Measurements from ENCODE around the gene RILP.
A peak's percentile ranks its signal among the peaks of the same experiment; 100 is the strongest.

Gene RILP

DNA sequence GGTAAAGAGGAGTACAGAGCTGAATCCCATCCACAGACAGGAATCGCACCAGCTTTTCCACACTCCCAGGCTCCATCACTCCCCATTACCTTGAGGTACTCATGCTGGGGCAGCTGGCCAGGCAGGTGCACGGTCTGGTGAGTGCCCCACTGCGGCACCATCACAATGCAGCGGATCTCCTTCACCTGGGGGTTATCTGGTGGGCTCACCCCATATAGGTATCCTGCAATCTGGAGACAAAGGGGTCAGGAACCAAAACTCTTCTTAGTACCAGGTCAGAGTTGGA is 1.8 kb upstream of the RILP start:
- no peaks in the 10 kb centered on the region for H3K27me3 ChIP-seq (ENCODE audit: insufficient read depth, low read length, poor library complexity)
- H4K8ac ChIP-seq (ENCODE audit: low read depth, low read length) = no peak overlapping the region
- H3K79me2 ChIP-seq (ENCODE audit: control insufficient read depth, insufficient read depth, low read length) = no peaks in the 10 kb centered on the region
- H3K18ac ChIP-seq (ENCODE audit: low read length) = no peak overlapping the region
- peaks cover 34% of the 10 kb centered on the region for H3K36me3 ChIP-seq (ENCODE audit: control insufficient read depth, insufficient read depth, low read length)
- no peak overlapping the region for H3K4ac ChIP-seq (ENCODE audit: low read depth, low read length)
- no peaks in the 10 kb centered on the region for H3K79me1 ChIP-seq (ENCODE audit: low read length)
- H2BK120ac ChIP-seq (ENCODE audit: low read depth, low read length) = no peak overlapping the region
- no peak overlapping the region for H3K9ac ChIP-seq (ENCODE audit: low read length)
- H2AK5ac ChIP-seq (ENCODE audit: low read length) = no peak overlapping the region
- no peak overlapping the region for H3K4me2 ChIP-seq (ENCODE audit: low read length)
- H2BK15ac ChIP-seq (replicated peaks; ENCODE audit: low read depth) = no peak overlapping the region
- H4K5ac ChIP-seq (ENCODE audit: low read length) = no peak overlapping the region
- no peak overlapping the region for H3K56ac ChIP-seq (ENCODE audit: low read length)
- no peak overlapping the region for H3K4me3 ChIP-seq (ENCODE audit: low read length)
- no peak overlapping the region for H3K27ac ChIP-seq (ENCODE audit: low read depth, low read length)
- no CpG with 5 or more reads among the region's 4 CpGs for WGBS (ENCODE audit: extremely low coverage, insufficient coverage, low lambda C conversion rate)
- no peak overlapping the region for H3K23ac ChIP-seq (ENCODE audit: low read length)
- DNase-seq = no peak
- no peak overlapping the region for H2BK5ac ChIP-seq (ENCODE audit: low read length)
- H3K4me1 ChIP-seq (ENCODE audit: control insufficient read depth, low read depth, low read length) = no peaks in the 10 kb centered on the region

DNA sequence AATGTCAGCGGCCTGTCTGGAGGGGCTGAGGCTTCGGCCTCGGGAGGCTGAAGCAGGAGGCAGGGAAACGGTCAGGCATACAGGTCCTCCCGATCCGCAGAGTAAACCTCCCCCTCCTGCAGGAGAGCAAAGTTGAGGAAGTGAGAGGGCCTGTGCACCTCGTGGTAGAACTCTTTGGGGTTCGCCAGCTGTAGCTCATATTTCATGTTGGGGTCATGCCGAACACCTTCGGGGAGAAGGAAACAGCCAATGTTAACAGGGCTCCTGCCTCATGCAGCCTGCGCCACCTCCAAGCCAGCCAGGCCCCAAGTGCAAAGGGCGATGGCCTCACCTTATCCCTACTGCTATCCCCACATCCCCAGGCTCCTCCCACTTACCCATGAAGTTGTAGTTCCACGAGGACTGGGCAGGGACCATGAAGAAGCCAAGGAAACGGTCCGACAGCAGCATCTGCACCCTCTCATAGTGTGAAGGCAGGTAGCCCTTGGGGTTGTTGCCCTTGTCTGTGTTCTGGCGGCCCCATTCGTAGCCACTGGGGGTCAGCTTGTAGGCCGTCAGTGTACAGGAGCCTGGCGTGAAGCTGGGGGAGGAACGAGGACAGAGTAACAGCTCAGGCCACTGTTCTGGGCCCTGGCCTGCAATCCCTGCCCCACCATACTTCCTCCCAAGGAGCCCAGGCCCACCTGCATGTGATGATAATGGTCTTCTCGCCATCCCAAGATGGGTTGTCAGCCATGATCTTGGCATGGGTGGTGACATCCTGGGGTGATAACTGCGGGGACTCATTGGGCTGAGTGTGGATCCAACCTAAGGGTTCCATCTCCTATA is 1.3 kb upstream of the RILP start:
- H3K4me1 ChIP-seq (ENCODE audit: control insufficient read depth, low read depth, low read length) = peaks cover under 1% of the 10 kb centered on the region
- H3K18ac ChIP-seq (ENCODE audit: low read length) = no peak overlapping the region
- no peak overlapping the region for H4K5ac ChIP-seq (ENCODE audit: low read length)
- H3K27ac ChIP-seq (ENCODE audit: low read depth, low read length) = no peak overlapping the region
- no peak for DNase-seq
- no peak overlapping the region for H2BK5ac ChIP-seq (ENCODE audit: low read length)
- H2BK120ac ChIP-seq (ENCODE audit: low read depth, low read length) = no peak overlapping the region
- WGBS (ENCODE audit: extremely low coverage, insufficient coverage, low lambda C conversion rate) = no CpG with 5 or more reads among the region's 22 CpGs
- peaks cover 30% of the 10 kb centered on the region for H3K36me3 ChIP-seq (ENCODE audit: control insufficient read depth, insufficient read depth, low read length)
- H3K23ac ChIP-seq (ENCODE audit: low read length) = no peak overlapping the region
- H2AK5ac ChIP-seq (ENCODE audit: low read length) = no peak overlapping the region
- H3K9ac ChIP-seq (ENCODE audit: low read length) = no peak overlapping the region
- H2BK15ac ChIP-seq (replicated peaks; ENCODE audit: low read depth) = no peak overlapping the region
- H3K79me2 ChIP-seq (ENCODE audit: control insufficient read depth, insufficient read depth, low read length) = no peaks in the 10 kb centered on the region
- H3K27me3 ChIP-seq (ENCODE audit: insufficient read depth, low read length, poor library complexity) = no peaks in the 10 kb centered on the region
- H3K4ac ChIP-seq (ENCODE audit: low read depth, low read length) = no peak overlapping the region
- no peak overlapping the region for H4K8ac ChIP-seq (ENCODE audit: low read depth, low read length)
- no peak overlapping the region for H3K56ac ChIP-seq (ENCODE audit: low read length)
- no peaks in the 10 kb centered on the region for H3K79me1 ChIP-seq (ENCODE audit: low read length)
- H3K4me3 ChIP-seq (ENCODE audit: low read length) = no peak overlapping the region
- no peak overlapping the region for H3K4me2 ChIP-seq (ENCODE audit: low read length)

DNA sequence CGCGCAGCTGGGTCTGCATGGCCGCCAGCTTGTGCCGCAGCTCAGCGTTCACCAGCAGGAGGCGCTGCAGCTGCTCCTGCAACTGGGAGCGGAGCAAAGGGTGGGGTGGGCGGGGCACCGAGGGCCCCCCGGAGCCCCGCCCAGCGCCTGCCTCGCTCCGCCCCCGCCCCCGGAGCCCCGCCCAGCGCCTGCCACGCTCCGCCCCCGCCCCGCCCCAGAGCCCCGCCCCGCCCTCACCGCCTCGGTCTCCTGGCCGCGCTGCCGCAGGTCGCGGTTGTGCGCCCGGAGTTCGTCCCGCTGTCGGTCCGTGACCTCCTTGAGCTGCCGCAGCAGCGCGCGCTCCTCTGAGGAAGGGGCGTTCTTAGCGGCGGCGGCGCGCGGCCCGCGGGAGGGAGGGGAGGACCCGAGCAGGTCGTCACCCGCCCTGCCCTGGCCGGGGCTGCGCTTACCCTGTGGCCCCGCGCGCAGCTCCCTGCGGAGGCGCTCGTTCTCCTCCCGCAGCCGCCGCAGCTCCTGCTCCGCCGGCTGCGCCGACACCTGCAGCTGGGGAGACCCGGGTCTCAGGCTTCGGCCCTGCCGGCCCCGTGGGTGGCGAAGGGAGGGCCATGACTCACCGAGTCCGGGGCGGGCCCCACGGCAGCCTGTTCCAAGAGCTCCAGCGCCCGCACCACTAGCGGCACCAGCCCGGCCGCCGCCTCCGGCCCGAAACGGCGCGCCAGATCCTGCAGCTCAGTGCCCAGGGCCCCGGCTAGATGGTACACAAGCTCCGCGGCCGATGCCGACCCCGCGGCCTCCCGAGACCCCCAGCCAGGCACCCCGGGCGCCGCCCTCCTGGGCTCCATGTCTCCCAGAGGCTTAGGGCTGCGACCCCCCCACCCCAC is 463 bp downstream of the RILP start:
- H2BK15ac ChIP-seq (replicated peaks; ENCODE audit: low read depth) = no peak overlapping the region
- H3K56ac ChIP-seq (ENCODE audit: low read length) = peak overlapping the region; percentile 80
- no peak overlapping the region for H4K5ac ChIP-seq (ENCODE audit: low read length)
- peaks cover 22% of the 10 kb centered on the region for H3K36me3 ChIP-seq (ENCODE audit: control insufficient read depth, insufficient read depth, low read length)
- H3K79me2 ChIP-seq (ENCODE audit: control insufficient read depth, insufficient read depth, low read length) = no peaks in the 10 kb centered on the region
- H2AK5ac ChIP-seq (ENCODE audit: low read length) = no peak overlapping the region
- H3K4ac ChIP-seq (ENCODE audit: low read depth, low read length) = no peak overlapping the region
- H2BK5ac ChIP-seq (ENCODE audit: low read length) = no peak overlapping the region
- peak overlapping the region; percentile 56 for H3K27ac ChIP-seq (ENCODE audit: low read depth, low read length)
- no CpG with 5 or more reads among the region's 100 CpGs for WGBS (ENCODE audit: extremely low coverage, insufficient coverage, low lambda C conversion rate)
- no peaks in the 10 kb centered on the region for H3K79me1 ChIP-seq (ENCODE audit: low read length)
- H3K23ac ChIP-seq (ENCODE audit: low read length) = no peak overlapping the region
- peak; percentile 96 for DNase-seq
- peak overlapping the region; percentile 73 for H3K9ac ChIP-seq (ENCODE audit: low read length)
- peaks cover 6% of the 10 kb centered on the region for H3K4me1 ChIP-seq (ENCODE audit: control insufficient read depth, low read depth, low read length)
- H2BK120ac ChIP-seq (ENCODE audit: low read depth, low read length) = no peak overlapping the region
- no peak overlapping the region for H4K8ac ChIP-seq (ENCODE audit: low read depth, low read length)
- peak overlapping the region; percentile 19 for H3K4me3 ChIP-seq (ENCODE audit: low read length)
- no peaks in the 10 kb centered on the region for H3K27me3 ChIP-seq (ENCODE audit: insufficient read depth, low read length, poor library complexity)
- no peak overlapping the region for H3K18ac ChIP-seq (ENCODE audit: low read length)
- peak overlapping the region; percentile 51 for H3K4me2 ChIP-seq (ENCODE audit: low read length)

DNA sequence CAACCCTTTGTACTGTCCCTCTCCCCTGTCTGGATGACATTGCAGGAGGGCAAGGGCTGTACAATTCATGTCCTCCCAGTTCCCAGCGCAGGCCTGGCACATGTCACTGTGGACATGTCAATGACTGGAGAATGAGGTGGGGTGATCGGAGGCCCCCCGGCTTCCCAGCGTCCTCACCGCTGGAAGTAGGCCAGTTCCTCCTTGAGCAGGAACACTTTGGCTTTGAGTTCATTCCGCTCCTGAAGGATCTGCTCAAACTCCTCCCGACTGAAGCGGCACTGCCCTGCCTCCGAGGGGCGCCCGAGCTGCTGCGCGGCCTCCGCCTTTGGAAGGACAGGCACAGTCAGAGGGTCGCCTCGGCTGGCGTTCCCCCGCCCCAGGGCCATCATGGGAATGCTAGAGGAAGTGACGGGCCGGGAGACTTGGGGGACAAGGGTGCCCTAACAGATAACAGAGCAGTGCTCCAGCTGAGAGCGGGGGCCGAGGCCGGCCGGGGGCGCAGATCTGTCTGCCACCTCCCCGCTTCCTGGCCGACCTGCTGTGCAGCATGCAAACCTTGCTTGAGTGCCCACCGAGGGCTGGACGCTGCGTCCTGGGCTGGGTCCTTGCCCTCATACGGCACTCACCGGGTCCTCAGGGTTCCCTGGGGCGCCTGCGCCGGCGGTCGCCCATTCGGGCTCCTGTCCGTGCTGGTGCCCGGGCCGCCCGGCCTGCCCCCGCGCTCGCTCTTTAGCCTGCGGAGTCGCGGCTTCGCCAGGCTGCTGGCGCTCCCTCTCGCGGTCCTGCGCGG is 1.3 kb downstream of the RILP start:
- Histone ChIP-seq H4K5ac (ENCODE audit: low read length) (no peak overlapping the region), H3K27ac (ENCODE audit: low read depth, low read length) (peak overlapping the region; percentile 23), H3K23ac (ENCODE audit: low read length) (no peak overlapping the region), H3K4me2 (ENCODE audit: low read length) (peak overlapping the region; percentile 89), H3K4ac (ENCODE audit: low read depth, low read length) (no peak overlapping the region), H3K18ac (ENCODE audit: low read length) (no peak overlapping the region), H3K79me1 (ENCODE audit: low read length) (no peaks in the 10 kb centered on the region), H3K56ac (ENCODE audit: low read length) (peak overlapping the region; percentile 89), H4K8ac (ENCODE audit: low read depth, low read length) (no peak overlapping the region), H2BK15ac (replicated peaks; ENCODE audit: low read depth) (no peak overlapping the region), H3K4me1 (ENCODE audit: control insufficient read depth, low read depth, low read length) (peaks cover 8% of the 10 kb centered on the region), H3K4me3 (ENCODE audit: low read length) (peak overlapping the region; percentile 19), H2AK5ac (ENCODE audit: low read length) (no peak overlapping the region), H3K9ac (ENCODE audit: low read length) (peak overlapping the region; percentile 73), H3K79me2 (ENCODE audit: control insufficient read depth, insufficient read depth, low read length) (no peaks in the 10 kb centered on the region), H3K36me3 (ENCODE audit: control insufficient read depth, insufficient read depth, low read length) (peaks cover 14% of the 10 kb centered on the region), H2BK5ac (ENCODE audit: low read length) (no peak overlapping the region), H3K27me3 (ENCODE audit: insufficient read depth, low read length, poor library complexity) (no peaks in the 10 kb centered on the region), H2BK120ac (ENCODE audit: low read depth, low read length) (no peak overlapping the region)
- no CpG with 5 or more reads among the region's 54 CpGs for WGBS (ENCODE audit: extremely low coverage, insufficient coverage, low lambda C conversion rate)
- DNase-seq = peak; percentile 83

DNA sequence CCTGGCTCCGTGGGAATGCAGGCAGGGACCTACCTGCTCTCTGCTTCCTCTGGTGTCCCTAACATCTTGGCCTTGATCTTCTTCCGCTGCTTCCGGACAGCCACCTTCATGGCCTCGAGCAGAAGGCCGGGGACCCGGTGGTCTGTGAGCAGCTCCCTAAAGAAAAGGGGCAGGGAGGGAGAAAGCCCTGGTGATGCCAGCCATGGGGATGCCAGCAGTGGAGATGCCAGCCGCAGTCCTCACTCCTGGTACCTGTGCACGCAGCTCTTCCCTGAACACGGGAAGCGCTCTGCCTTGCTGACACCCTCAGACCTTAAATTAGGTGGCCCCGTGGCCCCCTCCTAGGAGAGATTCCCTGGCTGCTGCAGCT is 1.9 kb downstream of the RILP start:
- no peak overlapping the region for H4K8ac ChIP-seq (ENCODE audit: low read depth, low read length)
- H2AK5ac ChIP-seq (ENCODE audit: low read length) = no peak overlapping the region
- H3K4me2 ChIP-seq (ENCODE audit: low read length) = no peak overlapping the region
- H3K79me2 ChIP-seq (ENCODE audit: control insufficient read depth, insufficient read depth, low read length) = no peaks in the 10 kb centered on the region
- H2BK15ac ChIP-seq (replicated peaks; ENCODE audit: low read depth) = no peak overlapping the region
- H4K5ac ChIP-seq (ENCODE audit: low read length) = no peak overlapping the region
- H3K36me3 ChIP-seq (ENCODE audit: control insufficient read depth, insufficient read depth, low read length) = peaks cover 11% of the 10 kb centered on the region
- H3K79me1 ChIP-seq (ENCODE audit: low read length) = no peaks in the 10 kb centered on the region
- H3K27me3 ChIP-seq (ENCODE audit: insufficient read depth, low read length, poor library complexity) = no peaks in the 10 kb centered on the region
- no peak overlapping the region for H2BK5ac ChIP-seq (ENCODE audit: low read length)
- DNase-seq = no peak
- H3K56ac ChIP-seq (ENCODE audit: low read length) = no peak overlapping the region
- H2BK120ac ChIP-seq (ENCODE audit: low read depth, low read length) = no peak overlapping the region
- H3K18ac ChIP-seq (ENCODE audit: low read length) = no peak overlapping the region
- H3K9ac ChIP-seq (ENCODE audit: low read length) = peak overlapping the region; percentile 8
- peaks cover 8% of the 10 kb centered on the region for H3K4me1 ChIP-seq (ENCODE audit: control insufficient read depth, low read depth, low read length)
- H3K23ac ChIP-seq (ENCODE audit: low read length) = no peak overlapping the region
- H3K27ac ChIP-seq (ENCODE audit: low read depth, low read length) = no peak overlapping the region
- WGBS (ENCODE audit: extremely low coverage, insufficient coverage, low lambda C conversion rate) = no CpG with 5 or more reads among the region's 11 CpGs
- H3K4ac ChIP-seq (ENCODE audit: low read depth, low read length) = no peak overlapping the region
- no peak overlapping the region for H3K4me3 ChIP-seq (ENCODE audit: low read length)

Measured in mesendoderm (in vitro differentiated cells).